IgD-negative memory B cell (primary cell): ENCODE results near the gene UBA52. TPM values are rescaled to one million over a fixed set of nuclear protein-coding genes. Genes with fewer than 3 reads are reported as not detected.
A peak's percentile ranks its signal among the peaks of the same experiment; 100 is the strongest.
"Not testable (repeated sequence)": the region's sequence is repeated elsewhere in the genome, so short reads cannot be mapped to it uniquely, and the experiment has no call there.

Experiments used
- H3K27ac Mint-ChIP-seq, 3 donors: one replicate each; pipeline ENCODE4 v1.8.0; 2020 to 2022; ENCODE audit warnings: mild to moderate bottlenecking in 3 of 3, mixed read lengths in 3 of 3, moderate library complexity in 1 of 3
- H3K27me3 Mint-ChIP-seq: one replicate; pipeline ENCODE4 v1.8.0; 2021; ENCODE audit warnings: mixed read lengths
- H3K36me3 Mint-ChIP-seq: one replicate; pipeline ENCODE4 v1.8.0; 2020; ENCODE audit warnings: mild to moderate bottlenecking, mixed read lengths
- H3K4me1 Mint-ChIP-seq, 3 donors: one replicate each; pipeline ENCODE4 v1.8.0; 2020 to 2022; ENCODE audit warnings: mixed read lengths in 3 of 3, mild to moderate bottlenecking in 1 of 3
- H3K4me3 Mint-ChIP-seq, 4 donors: one replicate each; pipeline ENCODE4 v1.8.0; 2020 to 2022; ENCODE audit warnings: mild to moderate bottlenecking in 4 of 4, mixed read lengths in 4 of 4, moderate library complexity in 3 of 4
- H3K9me3 Mint-ChIP-seq, 3 donors: one replicate each; pipeline ENCODE4 v1.8.0; 2020 to 2021; ENCODE audit warnings: mixed read lengths in 3 of 3, mild to moderate bottlenecking in 1 of 3
- polyA plus RNA-seq: library from polyadenylated mRNA; unstranded; fragments of 300-500 nt; fragmentation: Illumina TruSeq; gene quantifications from one replicate; pipeline ENCODE4 v1.2.3, GENCODE V29; 2021

Gene UBA52
- 1,891 TPM for polyA plus RNA-seq

DNA sequence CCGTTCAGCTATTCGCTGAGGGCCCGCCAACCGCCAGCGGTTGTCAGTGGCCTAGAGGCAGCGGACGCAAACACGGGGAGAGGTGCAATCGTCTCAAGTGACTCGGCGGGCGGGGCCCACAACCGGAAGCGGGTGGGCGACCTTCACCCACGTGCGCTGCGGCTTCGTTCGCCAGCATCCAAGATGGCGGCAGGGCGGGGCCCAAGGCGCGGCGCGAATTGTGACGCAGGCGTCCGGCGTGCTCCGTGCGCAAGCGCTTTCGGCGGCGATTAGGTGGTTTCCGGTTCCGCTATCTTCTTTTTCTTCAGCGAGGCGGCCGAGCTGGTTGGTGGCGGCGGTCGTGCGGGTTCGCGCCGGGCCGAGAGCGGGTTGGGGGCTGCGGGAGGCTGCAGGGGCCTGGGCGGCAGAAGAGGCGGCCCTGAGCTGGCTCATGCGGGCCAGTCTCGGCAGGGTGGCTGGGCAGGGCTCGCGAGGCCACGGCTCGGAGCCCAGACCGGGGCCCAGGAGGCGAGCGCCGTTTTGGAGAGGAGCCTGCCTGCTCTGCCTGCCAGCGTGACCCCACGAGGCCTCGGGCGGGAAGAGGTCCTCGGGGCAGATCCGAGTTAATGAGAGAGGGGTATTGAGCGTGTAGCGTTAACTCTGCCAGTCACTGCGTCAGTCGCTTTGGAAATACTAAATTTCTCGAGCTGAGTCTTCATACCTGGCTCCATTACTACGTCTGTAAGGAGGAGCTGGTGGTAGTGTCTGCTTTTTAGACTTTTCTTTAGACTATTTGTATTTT, at the start of gene UBA52:
Gene UBA52, plus strand, starts transcription at position 294 of the 781 bp plus-strand sequence. CDS start 1,444 bp downstream, outside the sequence.
- no peaks in the 10 kb centered on the region for H3K27me3 Mint-ChIP-seq
- H3K36me3 Mint-ChIP-seq: peaks cover 6% of the 10 kb centered on the region
- H3K27ac Mint-ChIP-seq: peak within 1 kb of the TSS; percentile 95 to 98 (median 97)
- peak within 1 kb of the TSS; percentile 93 to 99 (median 96) for H3K4me3 Mint-ChIP-seq
- no peaks in the 10 kb centered on the region for H3K9me3 Mint-ChIP-seq
- H3K4me1 Mint-ChIP-seq: peaks cover 15 to 23% (median 21%) of the 10 kb centered on the region in 3 donors

DNA sequence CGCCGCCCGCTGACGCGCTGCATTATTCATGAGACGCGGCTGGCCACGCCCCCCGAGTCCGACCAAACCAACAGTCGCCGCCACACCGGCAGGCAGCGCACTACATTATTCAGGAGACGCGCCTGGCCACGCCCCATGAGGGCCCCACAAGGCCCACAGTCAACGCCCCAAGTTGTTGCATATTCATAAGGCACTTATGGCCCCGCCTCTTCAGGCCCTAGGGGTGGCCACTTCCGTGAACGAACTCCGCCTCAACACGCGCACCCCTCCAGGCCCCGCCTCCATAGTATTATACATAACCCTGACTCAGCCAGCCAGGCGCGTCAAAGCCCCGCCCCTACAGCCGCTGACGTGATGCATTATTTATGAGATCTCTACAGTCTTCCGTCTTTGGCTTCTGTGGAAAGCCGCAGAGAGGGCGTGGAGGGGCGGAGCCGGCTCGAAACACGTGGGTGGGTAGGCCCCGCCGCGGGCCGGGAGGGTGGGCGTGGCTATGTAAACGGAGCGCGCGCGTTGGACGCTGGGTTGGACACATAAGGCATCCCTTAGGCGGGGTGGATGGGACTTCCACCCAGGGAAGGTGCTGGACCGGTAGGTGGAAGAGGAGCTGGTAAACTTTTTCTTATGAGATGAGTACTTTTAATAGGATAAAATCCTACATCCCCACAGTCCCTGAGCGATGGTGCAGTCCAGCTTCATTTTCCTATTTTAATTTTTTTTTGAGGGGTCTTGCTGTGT, 49.4 kb upstream of the UBA52 start:
- Mint-ChIP-seq H3K27ac (peak overlapping the region; percentile 88 to 98 (median 88)), H3K4me1 (peaks cover 0 to 16% (median 9%) of the 10 kb centered on the region in 3 donors), H3K36me3 (no peaks in the 10 kb centered on the region), H3K4me3 (peak overlapping the region; percentile 90 to 96 (median 92)), H3K27me3 (no peaks in the 10 kb centered on the region), H3K9me3 (no peaks in the 10 kb centered on the region)

DNA sequence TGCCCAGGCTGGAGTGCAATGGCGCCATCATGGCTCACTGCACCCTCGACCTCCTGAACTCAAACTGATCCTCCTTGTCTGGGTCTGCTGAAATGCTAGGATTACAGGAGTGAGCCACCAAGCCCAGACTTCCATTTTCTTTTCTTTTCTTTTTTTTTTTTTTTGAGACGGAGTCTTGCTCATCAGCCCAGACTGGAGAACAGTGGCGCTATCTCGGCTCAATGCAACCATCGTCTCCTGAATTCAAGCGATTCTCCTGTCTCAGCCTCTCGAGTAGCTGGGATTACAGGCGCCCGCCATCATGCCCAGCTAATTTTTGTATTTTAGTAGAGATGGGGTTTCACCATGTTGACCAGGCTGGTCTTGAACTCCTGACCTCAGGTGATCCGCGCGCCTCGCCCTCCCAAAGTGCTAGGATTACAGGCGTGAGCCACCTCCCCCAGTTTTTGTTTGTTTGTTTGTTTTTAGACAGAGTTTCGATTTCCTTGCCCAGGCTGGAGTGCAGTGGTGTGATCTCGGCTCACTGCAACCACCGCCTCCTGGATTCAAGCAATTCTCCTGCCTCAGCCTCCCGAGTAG, 48.7 kb upstream of the UBA52 start:
- H3K27me3 Mint-ChIP-seq, H3K36me3 Mint-ChIP-seq, H3K9me3 Mint-ChIP-seq: not testable (repeated sequence)
- H3K4me3 Mint-ChIP-seq: peak overlapping the region in 2 of 4 donors; percentile 17 to 34
- peak overlapping the region in 2 of 3 donors; percentile 88 to 98 for H3K27ac Mint-ChIP-seq
- peaks cover 0 to 15% (median 8%) of the 10 kb centered on the region in 3 donors for H3K4me1 Mint-ChIP-seq

DNA sequence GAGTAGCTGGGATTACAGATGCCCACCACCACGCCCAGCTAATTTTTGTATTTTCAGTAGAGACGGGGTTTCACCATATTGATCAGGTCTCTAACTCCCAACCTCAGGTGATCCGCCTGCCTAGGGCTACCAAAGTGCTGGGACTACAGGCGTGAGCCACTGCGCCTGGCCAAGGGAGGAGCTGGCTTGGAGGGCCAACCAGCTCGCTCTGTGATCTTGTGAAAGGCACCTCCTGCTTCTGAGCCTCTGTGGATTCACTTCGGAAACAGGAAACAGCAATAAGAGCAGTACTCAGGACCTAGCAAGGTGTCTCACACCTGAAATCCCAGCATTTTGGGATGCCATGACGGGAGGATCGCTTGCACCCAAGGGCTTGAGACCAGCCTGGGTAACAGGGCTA, 47.8 kb upstream of the UBA52 start:
- Mint-ChIP-seq H3K4me1 (peaks cover 0 to 14% (median 7%) of the 10 kb centered on the region in 3 donors), H3K27me3 (no peaks in the 10 kb centered on the region), H3K27ac (peak overlapping the region in 1 of 3 donors; percentile 69), H3K9me3 (no peaks in the 10 kb centered on the region), H3K36me3 (no peaks in the 10 kb centered on the region), H3K4me3 (no peak overlapping the region)

DNA sequence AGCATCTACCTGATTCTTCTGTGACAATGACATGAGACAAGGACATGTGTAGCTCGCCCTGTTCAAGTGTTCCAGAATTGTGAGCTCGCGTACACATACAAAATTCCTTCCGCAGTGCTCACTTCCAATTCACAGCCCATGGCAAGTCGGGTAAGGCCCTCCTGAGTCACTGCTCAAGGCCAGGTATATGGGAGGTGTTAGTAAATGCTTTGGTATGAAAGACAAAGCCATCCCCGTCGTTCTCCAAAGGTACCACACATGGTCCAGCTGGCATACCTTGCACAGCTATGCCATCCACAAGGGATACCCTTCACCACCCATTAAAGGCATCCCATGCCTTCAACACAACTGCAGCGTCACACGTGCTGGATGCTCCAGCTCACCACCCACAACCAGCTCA, 45.3 kb upstream of the UBA52 start:
- H3K27ac Mint-ChIP-seq: peak overlapping the region in 1 of 3 donors; percentile 65
- no peak overlapping the region for H3K4me3 Mint-ChIP-seq
- no peaks in the 10 kb centered on the region for H3K9me3 Mint-ChIP-seq
- no peaks in the 10 kb centered on the region for H3K36me3 Mint-ChIP-seq
- peaks cover 0 to 3% (median 0%) of the 10 kb centered on the region in 3 donors for H3K4me1 Mint-ChIP-seq
- H3K27me3 Mint-ChIP-seq: no peaks in the 10 kb centered on the region

DNA sequence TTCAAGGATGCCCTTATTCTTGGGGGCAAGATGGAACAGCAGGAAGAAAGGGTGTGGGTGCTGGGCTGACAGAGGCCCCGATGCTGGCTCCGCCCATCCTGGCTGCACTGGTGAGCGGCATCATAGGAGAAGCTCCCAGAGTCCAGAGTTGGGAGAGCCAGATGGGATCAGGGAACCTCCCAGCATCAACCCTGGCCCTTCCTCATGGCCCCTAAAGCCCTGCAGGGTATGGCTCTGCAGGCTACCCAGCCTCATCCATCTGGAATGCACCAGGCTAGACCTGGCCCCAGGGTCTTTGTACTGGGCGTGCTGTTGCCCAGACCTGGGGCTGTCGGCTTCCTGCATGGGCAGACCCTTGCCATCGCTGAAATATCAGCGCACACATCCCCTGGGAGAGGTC, 41.9 kb upstream of the UBA52 start:
- H3K27ac Mint-ChIP-seq: no peak overlapping the region
- no peaks in the 10 kb centered on the region for H3K9me3 Mint-ChIP-seq
- H3K27me3 Mint-ChIP-seq: no peaks in the 10 kb centered on the region
- H3K36me3 Mint-ChIP-seq: peaks cover 5% of the 10 kb centered on the region
- no peaks in the 10 kb centered on the region for H3K4me1 Mint-ChIP-seq
- no peak overlapping the region for H3K4me3 Mint-ChIP-seq

DNA sequence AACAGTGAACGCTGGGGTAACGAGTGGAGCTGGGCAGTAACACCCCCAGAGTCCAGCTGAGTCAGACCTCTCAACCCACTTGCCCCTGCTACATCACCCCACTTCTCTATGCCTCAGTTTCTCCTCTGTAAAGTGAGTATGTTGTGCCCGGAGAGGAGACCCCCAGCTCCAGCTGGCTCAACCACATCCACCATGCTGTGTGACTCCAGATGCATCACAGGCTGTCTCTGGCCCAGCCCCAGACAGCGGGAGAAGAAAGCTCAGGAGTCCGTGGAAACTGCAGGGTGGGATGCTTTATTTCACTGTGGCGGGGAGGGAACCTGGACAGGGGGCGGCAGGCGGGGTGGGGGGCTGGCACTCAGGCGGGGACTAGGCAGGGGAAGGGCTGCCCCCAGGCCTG, 40.2 kb upstream of the UBA52 start:
- H3K9me3 Mint-ChIP-seq: no peaks in the 10 kb centered on the region
- peaks cover 5% of the 10 kb centered on the region for H3K36me3 Mint-ChIP-seq
- H3K4me1 Mint-ChIP-seq: peaks cover 0 to 1% (median 0%) of the 10 kb centered on the region in 3 donors
- H3K27ac Mint-ChIP-seq: no peak overlapping the region
- no peak overlapping the region for H3K4me3 Mint-ChIP-seq
- no peaks in the 10 kb centered on the region for H3K27me3 Mint-ChIP-seq

GRCh38 chr19:18532168-18532890, 39.3 kb upstream of the UBA52 start:
- peak overlapping the region in 1 of 3 donors; percentile 87 for H3K27ac Mint-ChIP-seq

DNA sequence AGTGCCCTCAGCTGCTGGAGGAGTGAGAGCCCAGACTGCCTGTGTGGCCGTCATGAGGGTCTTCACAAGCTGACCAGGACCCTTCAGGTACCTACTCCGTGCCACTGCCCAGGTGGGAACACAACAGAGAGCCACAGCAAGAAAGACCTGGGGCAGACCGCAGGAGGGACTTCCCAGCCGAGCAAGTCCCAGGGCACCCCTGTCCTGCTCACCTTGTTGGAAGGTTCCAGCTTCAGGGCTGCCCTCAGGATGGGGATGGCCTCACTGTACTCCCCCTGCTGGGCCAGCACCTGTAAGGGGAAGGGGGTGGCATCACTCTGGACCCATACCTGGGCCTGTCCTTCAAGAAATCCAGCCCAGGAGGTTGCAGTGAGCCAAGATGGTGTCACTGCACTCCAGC, 38.6 kb upstream of the UBA52 start:
- no peak overlapping the region for H3K4me3 Mint-ChIP-seq

More at GRCh38 chr19:18532168-18532890, 39.3 kb upstream of the UBA52 start:
- peaks cover 5% of the 10 kb centered on the region for H3K36me3 Mint-ChIP-seq
- H3K4me1 Mint-ChIP-seq: peaks cover 0 to 1% (median 0%) of the 10 kb centered on the region in 3 donors
- no peak overlapping the region for H3K4me3 Mint-ChIP-seq
- H3K27me3 Mint-ChIP-seq: no peaks in the 10 kb centered on the region
- H3K9me3 Mint-ChIP-seq: no peaks in the 10 kb centered on the region

DNA sequence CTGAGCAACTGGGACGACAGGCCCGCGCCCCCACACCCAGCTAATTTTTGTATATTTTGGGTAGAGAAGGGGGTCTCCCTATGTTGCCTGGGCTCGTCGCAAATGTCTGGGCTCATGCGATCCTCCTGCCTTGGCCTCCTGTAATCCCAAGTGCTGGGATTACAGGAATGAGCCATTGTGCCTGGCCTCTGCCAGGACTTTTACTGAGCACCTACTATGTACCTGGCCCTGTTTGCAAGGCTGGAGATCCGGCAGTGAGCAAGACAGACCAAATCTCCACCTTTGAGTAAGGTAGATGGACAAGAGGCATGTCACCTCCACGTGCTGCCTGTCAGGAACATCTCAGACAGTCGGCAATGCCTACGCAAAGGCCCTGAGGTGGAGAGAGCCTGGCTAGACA, 35.2 kb upstream of the UBA52 start:
- Mint-ChIP-seq H3K27me3 (no peaks in the 10 kb centered on the region), H3K36me3 (peaks cover 5% of the 10 kb centered on the region), H3K9me3 (no peaks in the 10 kb centered on the region), H3K4me3 (peak overlapping the region in 1 of 4 donors; percentile 45), H3K27ac (no peak overlapping the region), H3K4me1 (peaks cover 0 to 1% (median 0%) of the 10 kb centered on the region in 3 donors)

More for the DNA sequence above, 38.6 kb upstream of the UBA52 start:
- Mint-ChIP-seq H3K9me3 (no peaks in the 10 kb centered on the region), H3K4me1 (peaks cover 0 to 1% (median 0%) of the 10 kb centered on the region in 3 donors), H3K27me3 (no peaks in the 10 kb centered on the region), H3K36me3 (peaks cover 5% of the 10 kb centered on the region), H3K27ac (no peak overlapping the region)

DNA sequence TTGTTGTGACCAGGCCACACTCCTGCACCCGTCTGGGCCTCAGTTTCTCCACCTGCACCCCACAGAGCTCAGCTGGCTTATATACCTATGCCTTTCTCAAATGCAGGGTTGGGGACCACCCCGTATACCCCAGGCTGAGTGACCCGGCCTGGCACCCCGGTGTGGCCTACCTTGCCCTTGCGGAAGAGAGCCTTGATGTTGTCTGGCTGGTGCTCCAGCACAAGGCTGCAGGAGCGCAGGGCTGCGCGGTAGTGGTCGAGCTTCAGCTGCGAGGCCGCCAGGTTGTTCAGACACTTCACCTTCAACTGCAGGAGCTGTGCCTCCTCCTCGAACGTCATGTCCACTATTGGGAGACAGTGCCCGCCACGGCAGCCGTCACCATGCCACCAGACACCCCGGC, 34.2 kb upstream of the UBA52 start:
- peaks cover 0 to 5% (median 4%) of the 10 kb centered on the region in 3 donors for H3K4me1 Mint-ChIP-seq
- no peak overlapping the region for H3K27ac Mint-ChIP-seq
- peak overlapping the region in 1 of 4 donors; percentile 45 for H3K4me3 Mint-ChIP-seq
- H3K36me3 Mint-ChIP-seq: peaks cover 3% of the 10 kb centered on the region
- H3K27me3 Mint-ChIP-seq: no peaks in the 10 kb centered on the region
- no peaks in the 10 kb centered on the region for H3K9me3 Mint-ChIP-seq

DNA sequence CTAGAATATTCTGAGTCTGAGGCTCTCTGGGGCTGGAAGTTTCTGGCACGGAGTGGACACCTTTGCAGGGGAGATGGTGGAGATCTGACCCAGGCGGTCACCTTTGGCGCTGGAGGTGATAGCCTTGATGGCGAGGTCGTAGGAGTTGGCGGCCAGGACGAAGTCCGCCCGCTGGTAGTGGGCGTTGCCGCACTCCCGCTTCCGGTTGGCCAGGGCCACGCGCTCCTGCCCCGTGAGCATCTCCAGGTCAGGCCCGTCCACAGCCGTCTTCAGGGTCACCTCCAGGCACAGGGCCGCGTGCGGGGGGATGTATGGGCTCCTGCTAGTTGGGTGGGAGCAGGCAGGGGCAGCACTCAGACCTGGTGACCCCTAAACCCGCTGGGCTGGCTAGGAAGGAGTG, 33.5 kb upstream of the UBA52 start:
- Mint-ChIP-seq H3K27ac (no peak overlapping the region), H3K4me1 (peaks cover 0 to 7% (median 7%) of the 10 kb centered on the region in 3 donors), H3K9me3 (no peaks in the 10 kb centered on the region), H3K36me3 (peaks cover 2% of the 10 kb centered on the region), H3K27me3 (no peaks in the 10 kb centered on the region), H3K4me3 (peak overlapping the region in 1 of 4 donors; percentile 45)

DNA sequence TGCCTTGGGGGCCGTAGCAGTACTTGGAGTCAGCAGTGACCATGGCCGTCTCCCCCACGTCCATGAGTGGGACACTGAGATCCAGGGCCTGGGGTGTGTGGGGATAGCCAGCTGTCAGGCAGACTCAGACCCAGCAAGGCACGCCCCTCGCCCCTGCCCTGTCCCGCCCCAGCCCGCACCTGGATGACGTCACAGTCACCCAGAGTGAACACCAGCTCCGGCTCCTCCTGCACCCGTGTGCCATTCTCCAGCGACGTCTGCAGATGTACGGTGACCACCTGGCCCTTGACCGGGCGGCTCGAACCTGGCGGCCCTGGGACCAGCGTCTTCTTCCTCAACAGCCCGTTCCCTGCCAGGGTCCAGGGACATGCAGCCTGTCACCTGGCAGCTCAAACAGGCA, 32.3 kb upstream of the UBA52 start:
- no peaks in the 10 kb centered on the region for H3K27me3 Mint-ChIP-seq
- H3K36me3 Mint-ChIP-seq: peaks cover under 1% of the 10 kb centered on the region
- peak overlapping the region in 1 of 4 donors; percentile 16 for H3K4me3 Mint-ChIP-seq
- no peaks in the 10 kb centered on the region for H3K9me3 Mint-ChIP-seq
- peaks cover 6 to 14% (median 11%) of the 10 kb centered on the region in 3 donors for H3K4me1 Mint-ChIP-seq
- H3K27ac Mint-ChIP-seq: no peak overlapping the region

DNA sequence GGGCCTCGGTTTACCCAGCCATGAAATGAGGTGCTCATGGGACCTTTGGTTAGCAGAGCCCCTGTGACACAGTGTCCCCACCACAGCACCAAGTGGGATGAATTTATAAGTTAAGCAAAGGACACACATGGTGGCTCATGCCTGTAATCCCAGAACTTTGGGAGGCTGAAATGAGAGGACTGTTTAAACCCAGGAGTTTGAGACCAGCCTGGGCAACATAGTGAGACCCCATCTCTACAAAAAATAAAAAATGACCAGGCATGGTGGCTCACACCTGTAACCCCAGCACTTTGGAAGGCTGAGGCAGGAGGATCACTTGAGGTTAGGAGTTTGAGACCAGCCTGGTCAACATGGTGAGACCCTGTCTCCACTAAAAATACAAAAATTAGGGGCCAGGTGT, 31.5 kb upstream of the UBA52 start:
- peaks cover 6 to 14% (median 11%) of the 10 kb centered on the region in 3 donors for H3K4me1 Mint-ChIP-seq
- H3K27ac Mint-ChIP-seq, H3K4me3 Mint-ChIP-seq, H3K36me3 Mint-ChIP-seq, H3K27me3 Mint-ChIP-seq, H3K9me3 Mint-ChIP-seq: not testable (repeated sequence)
